RCC 7860 (cell line): ENCODE results near the gene PPDPF.
"Not testable (repeated sequence)": the region's sequence is repeated elsewhere in the genome, so short reads cannot be mapped to it uniquely, and the experiment has no call there.

Source experiments
- DNase-seq: peaks from one replicate; pipeline ENCODE4 v3.0.0-alpha.2; 2015; ENCODE audit warnings: low spot score
- FAIRE-seq: peaks from 2 replicates; lab custom pipeline; 2012; peaks lifted over from hg19 to GRCh38; lab: Jason Lieb, UNC

Gene PPDPF

DNA sequence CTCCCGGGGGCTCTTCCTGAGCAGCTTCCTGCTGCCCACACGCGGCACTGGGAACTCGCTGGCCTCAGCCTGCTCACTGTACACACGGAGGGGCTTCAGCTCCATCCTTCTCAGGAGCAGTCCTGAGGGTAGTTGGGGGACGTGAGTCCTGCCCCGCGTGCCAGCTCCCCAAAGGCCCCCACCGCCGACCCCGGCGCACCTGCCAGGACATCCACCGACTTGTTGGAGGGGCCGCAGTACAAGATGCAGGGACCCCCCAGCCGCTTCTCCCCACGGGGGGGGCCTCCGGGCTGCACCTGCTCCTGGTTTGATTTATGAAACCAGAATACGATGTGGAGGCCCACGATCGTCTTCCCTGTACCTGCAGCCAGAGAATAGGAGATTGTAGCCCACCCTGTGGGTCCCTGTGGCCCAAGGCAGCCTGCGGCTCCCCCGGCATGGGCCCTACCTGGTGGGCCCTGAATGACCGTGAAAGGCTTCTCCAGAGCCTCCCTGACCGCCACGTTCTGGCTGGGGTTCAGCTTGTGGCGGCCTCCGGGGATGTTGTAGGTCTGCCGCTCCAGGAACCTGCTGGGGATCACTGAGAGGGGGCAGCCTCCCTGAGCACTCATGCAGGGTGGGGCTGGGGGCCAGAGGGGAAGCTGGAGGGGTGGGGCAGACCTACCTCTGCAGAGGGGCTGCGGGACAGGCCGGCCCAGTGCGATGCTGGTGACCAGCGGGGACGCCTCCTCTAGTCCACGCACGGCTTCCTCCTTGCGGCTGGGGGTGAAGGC lies 41.2 kb downstream of the PPDPF start:
- no peak for DNase-seq

GRCh38 chr20:63562461-63563224 lies 42.1 kb downstream of the PPDPF start:
- no peak for DNase-seq
- FAIRE-seq = no peak

More for the DNA sequence above, 41.2 kb downstream of the PPDPF start:
- FAIRE-seq = no peak

GRCh38 chr20:63563225-63563935 lies 42.8 kb downstream of the PPDPF start:
- no peak for FAIRE-seq

GRCh38 chr20:63564036-63564810 lies 43.7 kb downstream of the PPDPF start:
- no peak for FAIRE-seq
- no peak for DNase-seq

More at GRCh38 chr20:63563225-63563935, 42.8 kb downstream of the PPDPF start:
- DNase-seq = no peak

- FAIRE-seq (no peak), DNase-seq (no peak)
These were observed 44.6 kb downstream of the PPDPF start for GRCh38 chr20:63565021-63565698.

- no peak for FAIRE-seq
- no peak for DNase-seq
These were observed 45.3 kb downstream of the PPDPF start for GRCh38 chr20:63565699-63566335.

DNA sequence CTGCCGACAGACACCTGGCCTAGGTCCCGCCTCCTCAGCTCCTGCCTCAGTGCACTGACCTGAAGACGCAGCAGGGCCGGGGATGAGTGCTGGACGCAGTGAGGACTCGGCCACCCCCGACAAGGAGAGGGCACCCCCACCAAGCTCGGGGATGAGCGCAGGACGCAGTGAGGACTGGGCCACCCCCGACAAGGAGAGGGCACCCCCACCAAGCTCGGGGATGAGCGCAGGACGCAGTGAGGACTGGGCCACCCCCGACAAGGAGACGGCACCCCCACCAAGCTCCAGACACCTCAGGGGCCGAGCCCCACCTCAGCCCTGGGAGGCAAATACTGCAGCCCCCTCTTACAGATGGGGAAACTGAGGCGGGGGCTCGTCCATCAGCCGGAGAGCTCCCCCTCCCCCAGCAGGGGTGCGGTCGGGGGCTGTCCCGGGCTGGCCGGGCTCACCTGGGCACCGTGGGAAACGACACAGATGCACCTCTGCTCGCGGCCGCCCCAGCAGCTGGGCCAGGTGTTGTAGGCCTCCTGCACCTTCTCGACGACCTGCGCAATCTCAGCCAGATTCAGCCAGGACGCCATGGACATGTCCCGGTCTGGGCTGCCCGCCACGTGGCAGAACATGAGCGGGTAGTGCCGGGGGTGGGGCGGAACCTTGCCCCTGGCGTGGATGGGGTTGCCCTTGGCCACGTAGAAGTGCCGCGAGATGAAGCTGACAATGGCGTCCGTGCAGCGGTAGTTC lies 46.0 kb downstream of the PPDPF start:
- DNase-seq (no peak), FAIRE-seq (no peak)

DNA sequence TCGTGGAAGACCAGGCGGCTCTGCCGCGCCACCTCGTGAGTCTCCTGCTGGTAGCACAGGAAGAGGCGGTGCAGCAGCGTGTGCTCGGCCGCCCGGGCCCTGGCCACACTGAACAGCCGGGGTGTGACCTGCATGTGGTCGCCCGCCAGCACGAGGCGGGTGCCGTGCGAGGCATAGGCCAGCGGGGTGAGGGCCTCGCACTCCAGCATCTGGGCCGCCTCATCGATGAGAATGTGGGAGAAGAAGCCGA lies 46.5 kb downstream of the PPDPF start:
- DNase-seq (no peak), FAIRE-seq (no peak)

DNA sequence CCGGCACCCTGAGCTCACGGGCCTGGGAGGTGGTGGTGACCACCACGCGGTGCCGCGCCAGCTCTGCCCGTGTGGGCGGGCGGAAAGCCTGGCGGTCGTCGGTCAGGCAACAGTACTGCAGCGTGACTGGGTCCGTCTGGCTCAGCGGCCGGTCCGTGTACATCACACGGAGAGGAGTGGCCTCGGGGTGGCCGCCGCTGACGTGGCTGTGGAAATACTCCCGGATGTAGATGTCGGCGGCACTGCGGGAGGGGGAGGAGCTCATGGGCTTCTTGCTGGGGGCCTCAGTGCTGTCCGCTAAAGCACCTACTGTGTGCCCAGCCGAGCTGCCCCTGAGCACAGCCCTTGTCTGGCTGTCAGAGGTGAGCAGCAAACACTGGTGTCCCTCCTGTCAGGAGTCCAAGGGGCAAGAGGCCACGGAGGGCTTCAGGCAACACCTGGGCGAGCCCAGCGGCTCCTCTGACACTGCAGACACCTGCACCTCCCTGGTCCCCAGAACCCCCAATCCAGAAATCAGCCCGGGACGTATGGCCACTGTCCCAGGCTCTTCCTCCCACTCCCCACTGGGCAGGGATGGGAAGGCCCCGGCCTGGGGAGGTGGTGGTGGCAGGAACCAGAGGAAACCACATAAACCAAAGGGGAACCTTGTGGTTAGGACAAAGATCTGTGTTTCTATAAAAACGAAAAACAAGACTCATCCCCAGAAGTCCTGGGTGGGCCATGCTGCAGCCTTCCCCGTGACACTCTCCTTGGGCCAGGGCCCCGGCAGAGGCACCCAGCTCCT lies 47.0 kb downstream of the PPDPF start:
- FAIRE-seq = no peak
- DNase-seq = no peak

DNA sequence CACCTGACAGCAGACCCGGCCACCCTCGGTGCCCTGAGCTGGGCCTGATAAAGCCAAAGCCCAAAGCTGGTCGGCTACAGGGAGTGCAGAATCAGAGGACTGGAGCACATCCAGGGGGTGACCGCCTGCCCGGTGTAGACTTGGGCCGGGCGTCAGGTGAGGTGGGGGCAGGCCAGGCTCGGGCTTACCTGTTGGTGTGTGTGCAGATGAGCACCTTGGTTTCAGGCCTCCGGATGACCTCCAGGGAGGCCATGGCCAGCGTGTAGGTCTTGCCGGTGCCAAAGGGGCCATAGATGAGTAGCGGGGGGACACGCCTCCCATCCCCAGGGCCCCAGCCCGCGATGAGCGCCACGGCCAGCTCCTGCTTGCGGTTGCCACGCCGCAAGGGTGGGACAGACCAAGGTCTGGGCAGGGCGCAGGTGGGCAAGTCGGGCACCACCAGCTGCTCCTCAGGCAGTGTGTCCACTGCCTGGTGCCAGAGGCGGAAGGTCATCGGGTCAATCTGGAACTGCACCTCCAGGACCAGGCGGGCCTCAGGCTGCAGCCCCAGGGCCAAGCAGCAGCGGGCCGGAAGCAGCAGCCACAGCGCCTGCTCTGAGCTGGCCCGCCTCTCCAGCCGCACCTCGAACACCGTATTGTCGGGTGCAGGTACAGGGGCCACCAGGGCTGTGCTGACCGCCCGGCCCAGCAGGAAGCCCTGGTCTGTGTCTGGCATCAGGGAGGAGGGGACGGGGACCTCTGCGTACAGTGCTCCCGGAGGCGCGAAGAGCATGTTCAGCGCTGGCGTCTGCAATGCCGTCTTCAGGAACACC lies 47.8 kb downstream of the PPDPF start:
- FAIRE-seq = no peak
- no peak for DNase-seq

- DNase-seq (no peak), FAIRE-seq (no peak)
These were observed 48.7 kb downstream of the PPDPF start for GRCh38 chr20:63568986-63569949.

- DNase-seq = no peak
- no peak for FAIRE-seq
These were observed 49.9 kb downstream of the PPDPF start for GRCh38 chr20:63570281-63571086.

GRCh38 chr20:63571087-63571478 lies 50.5 kb downstream of the PPDPF start:
- FAIRE-seq, DNase-seq: not testable (repeated sequence)
